H1 (cell line): ENCODE data around the gene TPM1. TPM values are rescaled to one million over a fixed set of nuclear protein-coding genes. Genes with fewer than 3 reads are reported as not detected.
"Not testable (repeated sequence)": the region's sequence is repeated elsewhere in the genome, so short reads cannot be mapped to it uniquely, and the experiment has no call there.

Experiments
- CTCF ChIA-PET: fragments of 300-600 bp; sonication (Branson Sonifier 250); formaldehyde crosslinking; loops from one replicate; lab custom pipeline; 2021; ENCODE audit not compliant: partially characterized antibody; lab: Charles Lee
- POLR2A ChIA-PET: fragments of 300-600 bp; sonication (Branson Sonifier 250); formaldehyde crosslinking; loops from one replicate; lab custom pipeline; 2021; ENCODE audit warnings: inconsistent platforms; ENCODE audit not compliant: partially characterized antibody; lab: Charles Lee
- DNase-seq, 2 experiments: peaks; one replicate each; pipeline versions ENCODE4 v3.0.0 to v3.0.0-alpha.2; 2010 to 2022; ENCODE audit warnings: low spot score in 2 of 2, low read depth in 1 of 2, mixed read lengths in 1 of 2
- FAIRE-seq: peaks from 2 replicates; lab custom pipeline; 2011; peaks lifted over from hg19 to GRCh38; lab: Jason Lieb, UNC
- H2AFZ ChIP-seq: 2 replicates; pipeline ENCODE4 v1.8.1; 2012; ENCODE audit warnings: low read length, inconsistent platforms
- H2AK5ac ChIP-seq: 2 replicates; pipeline ENCODE4 v1.6.1; 2013; ENCODE audit warnings: low read depth, low read length
- H2BK120ac ChIP-seq: replicated peaks from 2 replicates; pipeline ENCODE3; 2013; ENCODE audit warnings: low read depth, low read length, inconsistent platforms
- H2BK12ac ChIP-seq: 2 replicates; pipeline ENCODE4 v1.6.1; 2013; ENCODE audit warnings: low read depth, low read length
- H2BK15ac ChIP-seq: 2 replicates; pipeline ENCODE4 v1.6.1; 2013; ENCODE audit warnings: low read length
- H2BK20ac ChIP-seq: 2 replicates; pipeline ENCODE4 v1.6.1; 2013; ENCODE audit warnings: low read length
- H2BK5ac ChIP-seq: 2 replicates; pipeline ENCODE4 v1.6.1; 2013; ENCODE audit warnings: low read depth, low read length
- H3K14ac ChIP-seq: 2 replicates; pipeline ENCODE4 v1.6.1; 2013; ENCODE audit warnings: inconsistent platforms; ENCODE audit not compliant: insufficient read length
- H3K18ac ChIP-seq: 2 replicates; pipeline ENCODE4 v1.6.1; 2013; ENCODE audit warnings: low read length; ENCODE audit errors: extremely low read depth
- H3K23ac ChIP-seq: 2 replicates; pipeline ENCODE4 v1.6.1; 2013; ENCODE audit warnings: inconsistent platforms; ENCODE audit not compliant: insufficient read length
- H3K23me2 ChIP-seq: 2 replicates; pipeline ENCODE4 v1.6.1; 2013; ENCODE audit warnings: low read depth, low read length
- H3K27ac ChIP-seq: 2 replicates; pipeline ENCODE4 v1.6.1; 2011; ENCODE audit warnings: low read depth, low read length, inconsistent platforms
- H3K27me3 ChIP-seq, 4 experiments: replicated peaks in 1 of 4; 1 replicate in 1 of 4; 2 replicates in 3 of 4; pipeline versions ENCODE4 v1.6.1 to v1.8.1; 2011 to 2013; ENCODE audit warnings: low read length in 3 of 4, mild to moderate bottlenecking in 3 of 4, inconsistent platforms in 2 of 4, mixed read lengths in 2 of 4, moderate library complexity in 1 of 4; ENCODE audit not compliant: control insufficient read depth in 3 of 4, insufficient read depth in 3 of 4; ENCODE audit errors: extremely low read depth in 1 of 4
- H3K36me3 ChIP-seq, 4 experiments: 2 replicates each; pipeline versions ENCODE4 v1.6.1 to v1.8.1; 2011 to 2013; ENCODE audit warnings: mild to moderate bottlenecking in 4 of 4, low read length in 3 of 4, moderate library complexity in 2 of 4, control low read depth in 1 of 4, inconsistent platforms in 1 of 4; ENCODE audit not compliant: insufficient read depth in 4 of 4, control insufficient read depth in 2 of 4
- H3K4ac ChIP-seq: replicated peaks from 2 replicates; pipeline ENCODE3; 2013; ENCODE audit warnings: low read length, low read depth, mixed read lengths, inconsistent platforms; ENCODE audit not compliant: insufficient read length
- H3K4me1 ChIP-seq, 4 experiments: replicated peaks in 1 of 4; 1 replicate in 1 of 4; 2 replicates in 3 of 4; pipeline versions ENCODE4 v1.6.1 to v1.8.1; 2011 to 2013; ENCODE audit warnings: low read length in 3 of 4, inconsistent platforms in 2 of 4, mixed read lengths in 1 of 4; ENCODE audit not compliant: insufficient read depth in 4 of 4, control insufficient read depth in 3 of 4
- H3K4me2 ChIP-seq, 2 experiments: 2 replicates each; pipeline versions ENCODE4 v1.6.1 to v1.8.1; 2011 to 2013; ENCODE audit warnings: low read depth in 2 of 2, low read length in 2 of 2, control low read depth in 1 of 2, inconsistent platforms in 1 of 2, mild to moderate bottlenecking in 1 of 2; ENCODE audit not compliant: insufficient read depth in 1 of 2
- H3K4me3 ChIP-seq, 4 experiments: fragments of 200-600, 300-600 bp in 1 of 4; sonication (generic), shearing (Covaris generic), sonication (Bioruptor Twin) in 1 of 4; 2 replicates each; pipeline versions ENCODE4 v1.5.1 to v1.8.1; 2011 to 2016; ENCODE audit warnings: low read length in 4 of 4, low read depth in 3 of 4, control low read depth in 2 of 4, inconsistent platforms in 2 of 4, mild to moderate bottlenecking in 2 of 4, mixed read lengths in 1 of 4, moderate library complexity in 1 of 4; ENCODE audit not compliant: insufficient read depth in 2 of 4; ENCODE audit errors: extremely low read depth in 1 of 4
- H3K56ac ChIP-seq: replicated peaks from 2 replicates; pipeline ENCODE3; 2013; ENCODE audit warnings: low read depth, mild to moderate bottlenecking, mixed read lengths, low read length, inconsistent platforms; ENCODE audit not compliant: insufficient read length
- H3K79me1 ChIP-seq: 2 replicates; pipeline ENCODE4 v1.6.1; 2013; ENCODE audit warnings: low read depth, low read length, control low read depth
- H3K79me2 ChIP-seq, 2 experiments: 2 replicates each; pipeline versions ENCODE4 v1.6.1 to v1.8.1; 2012 to 2013; ENCODE audit warnings: low read length in 2 of 2, mild to moderate bottlenecking in 2 of 2, inconsistent platforms in 1 of 2; ENCODE audit not compliant: insufficient read depth in 2 of 2, control insufficient read depth in 1 of 2
- H3K9ac ChIP-seq, 4 experiments: replicated peaks in 1 of 4; 1 replicate in 1 of 4; 2 replicates in 3 of 4; pipeline versions ENCODE4 v1.6.1 to v1.8.1; 2011 to 2013; ENCODE audit warnings: low read depth in 3 of 4, low read length in 3 of 4, control low read depth in 2 of 4, mild to moderate bottlenecking in 2 of 4, moderate library complexity in 2 of 4, inconsistent platforms in 1 of 4; ENCODE audit errors: extremely low read depth in 1 of 4
- H3K9me3 ChIP-seq, 2 experiments: 2 replicates each; pipeline versions ENCODE4 v1.6.1 to v1.8.1; 2012 to 2013; ENCODE audit warnings: mild to moderate bottlenecking in 2 of 2, moderate library complexity in 2 of 2, control low read depth in 1 of 2, inconsistent platforms in 1 of 2, low read depth in 1 of 2, low read length in 1 of 2, mixed read lengths in 1 of 2; ENCODE audit not compliant: insufficient read depth in 2 of 2
- H4K20me1 ChIP-seq, 2 experiments: replicated peaks in 1 of 2; 2 replicates each; pipeline versions ENCODE3 to v1.8.1; 2011 to 2013; ENCODE audit warnings: inconsistent platforms in 2 of 2, low read length in 2 of 2, mild to moderate bottlenecking in 1 of 2; ENCODE audit not compliant: insufficient read depth in 2 of 2, control insufficient read depth in 1 of 2
- H4K5ac ChIP-seq: 2 replicates; pipeline ENCODE4 v1.6.1; 2013; ENCODE audit warnings: low read length, low read depth, mixed read lengths, inconsistent platforms; ENCODE audit not compliant: insufficient read length
- H4K8ac ChIP-seq: 2 replicates; pipeline ENCODE4 v1.8.0; 2013; ENCODE audit warnings: mild to moderate bottlenecking, moderate library complexity, low read length, inconsistent platforms; ENCODE audit not compliant: insufficient read depth; ENCODE audit errors: extremely low read depth
- H4K91ac ChIP-seq: replicated peaks from 2 replicates; pipeline ENCODE3; 2013; ENCODE audit warnings: low read length, mixed read lengths, inconsistent platforms; ENCODE audit not compliant: insufficient read length
- WGBS, 2 experiments: shearing (Covaris generic) in 1 of 2; methylation state at CpG; one replicate each; pipeline versions ENCODE4 v1.1.6 to v1.1.7; 2013 to 2015; ENCODE audit warnings: low lambda C conversion rate in 2 of 2, mixed read lengths in 2 of 2, inconsistent platforms in 1 of 2, low coverage in 1 of 2, missing lambda C conversion rate in 1 of 2; ENCODE audit not compliant: insufficient replicate concordance in 2 of 2, insufficient coverage in 1 of 2, insufficient read length in 1 of 2; ENCODE audit errors: extremely low coverage in 1 of 2, missing lambda C conversion rate in 1 of 2; 5-methylcytosine and 5-hydroxymethylcytosine counted together
- polyA plus RNA-seq, 7 experiments: library from polyadenylated mRNA; depleted of rRNA in 3 of 7; stranded (reverse) in 5 of 7; unstranded in 2 of 7; fragments of >200 nt in 5 of 7; fragments of 200-250 nt in 2 of 7; gene quantifications; 1 replicate in 5 of 7; 2 replicates in 1 of 7; 4 replicates in 1 of 7; pipeline versions ENCODE4 v1.2.1 to v1.2.3, GENCODE V29; 2011 to 2013; ENCODE audit warnings: missing spikeins in 2 of 7, mixed read lengths in 2 of 7
- total RNA-seq: library from RNA; stranded (reverse); fragmentation: NEBNext Ultra II Directional; extraction: Animal tissue kit (Norgen Biotek cat#: 25700); gene quantifications from 2 replicates; pipeline ENCODE4 v1.2.1, GENCODE V29; 2021

TPM1 gene
- total and polyA plus RNA-seq, 2 of the 8 experiments (the other 6 are each of a cell fraction or from before 2014, with no cell fraction given): 258 to 579 TPM

DNA sequence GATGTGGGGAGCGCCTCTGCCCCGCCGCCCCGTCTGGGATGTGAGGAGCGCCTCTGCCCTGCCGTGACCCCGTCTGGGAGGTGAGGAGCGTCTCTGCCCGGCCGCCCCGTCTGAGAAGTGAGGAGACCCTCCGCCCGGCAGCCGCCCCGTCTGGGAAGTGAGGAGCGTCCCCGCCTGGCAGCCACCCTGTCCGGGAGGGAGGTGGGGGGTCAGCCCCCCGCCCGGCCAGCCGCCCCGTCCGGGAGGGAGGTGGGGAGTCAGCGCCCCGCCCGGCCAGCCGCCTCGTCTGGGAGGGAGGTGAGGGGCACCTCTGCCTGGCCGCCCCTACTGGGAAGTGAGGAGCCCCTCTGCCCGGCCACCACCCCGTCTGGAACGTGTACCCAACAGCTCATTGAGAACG, 56.4 kb downstream of the TPM1 start:
- H2BK20ac ChIP-seq, H2BK120ac ChIP-seq, H3K18ac ChIP-seq, H3K79me2 ChIP-seq, H2BK15ac ChIP-seq, H3K27ac ChIP-seq, H3K56ac ChIP-seq, H4K20me1 ChIP-seq, H3K9ac ChIP-seq, H3K4me2 ChIP-seq, H3K27me3 ChIP-seq, H4K5ac ChIP-seq, H3K79me1 ChIP-seq, H2AK5ac ChIP-seq, H4K8ac ChIP-seq, H2AFZ ChIP-seq, POLR2A ChIA-PET, H3K14ac ChIP-seq, H3K23ac ChIP-seq, CTCF ChIA-PET, H4K91ac ChIP-seq, H3K4ac ChIP-seq, H3K4me1 ChIP-seq, H3K23me2 ChIP-seq, H3K4me3 ChIP-seq, H2BK5ac ChIP-seq, FAIRE-seq, H2BK12ac ChIP-seq, H3K36me3 ChIP-seq, H3K9me3 ChIP-seq, DNase-seq: not testable (repeated sequence)
- WGBS, 2 experiments: 100% methylated on average over 6 of the region's 33 CpGs; no CpG with 5 or more reads in 1 of the 2 experiments

DNA sequence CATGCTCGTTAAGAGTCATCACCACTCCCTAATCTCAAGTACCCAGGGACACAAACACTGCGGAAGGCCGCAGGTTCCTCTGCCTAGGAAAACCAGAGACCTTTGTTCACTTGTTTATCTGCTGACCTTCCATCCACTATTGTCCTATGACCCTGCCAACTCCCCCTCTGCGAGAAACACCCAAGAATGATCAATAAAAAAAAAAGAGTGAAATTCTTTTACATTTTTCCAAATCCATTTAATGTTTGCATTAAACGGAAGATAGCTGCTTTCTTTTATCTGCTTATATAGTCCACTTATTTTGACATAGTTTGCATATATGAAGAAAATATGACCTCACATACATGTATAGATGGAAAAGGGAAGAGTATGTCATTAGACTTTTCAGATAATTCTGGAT, 57.0 kb downstream of the TPM1 start:
- ChIA-PET CTCF (interaction anchor here (0.6 to 0.7 kb wide), 2 partner anchors 221 to 799 kb away, joined by 3 read pairs; no protein-coding TSS in a partner anchor), POLR2A (interaction anchor here (0.7 kb wide), 2 partner anchors 34 to 515 kb away, joined by 3 to 5 read pairs; no protein-coding TSS in a partner anchor)
- 85% methylated on average over 2 of the region's 5 CpGs; no CpG with 5 or more reads in 1 of the 2 experiments for WGBS, 2 experiments
- not testable (repeated sequence) for H3K14ac ChIP-seq, H2BK120ac ChIP-seq, H3K27me3 ChIP-seq, H2BK12ac ChIP-seq, DNase-seq, FAIRE-seq, H2BK15ac ChIP-seq, H3K36me3 ChIP-seq, H2BK5ac ChIP-seq, H3K4me2 ChIP-seq, H3K9ac ChIP-seq, H3K4me3 ChIP-seq, H3K23me2 ChIP-seq, H2AK5ac ChIP-seq, H4K5ac ChIP-seq, H3K27ac ChIP-seq, H3K56ac ChIP-seq, H4K20me1 ChIP-seq, H3K18ac ChIP-seq, H2AFZ ChIP-seq, H2BK20ac ChIP-seq, H4K91ac ChIP-seq, H3K79me1 ChIP-seq, H3K4ac ChIP-seq, H3K4me1 ChIP-seq, H3K23ac ChIP-seq, H3K9me3 ChIP-seq, H3K79me2 ChIP-seq, H4K8ac ChIP-seq
